ENCODE measurements around the gene BFSP2.

GRCh38 chr3:133404920-133405319, 5.1 kb downstream of the BFSP2 start:
- TF ChIP-seq, protein P1, sequence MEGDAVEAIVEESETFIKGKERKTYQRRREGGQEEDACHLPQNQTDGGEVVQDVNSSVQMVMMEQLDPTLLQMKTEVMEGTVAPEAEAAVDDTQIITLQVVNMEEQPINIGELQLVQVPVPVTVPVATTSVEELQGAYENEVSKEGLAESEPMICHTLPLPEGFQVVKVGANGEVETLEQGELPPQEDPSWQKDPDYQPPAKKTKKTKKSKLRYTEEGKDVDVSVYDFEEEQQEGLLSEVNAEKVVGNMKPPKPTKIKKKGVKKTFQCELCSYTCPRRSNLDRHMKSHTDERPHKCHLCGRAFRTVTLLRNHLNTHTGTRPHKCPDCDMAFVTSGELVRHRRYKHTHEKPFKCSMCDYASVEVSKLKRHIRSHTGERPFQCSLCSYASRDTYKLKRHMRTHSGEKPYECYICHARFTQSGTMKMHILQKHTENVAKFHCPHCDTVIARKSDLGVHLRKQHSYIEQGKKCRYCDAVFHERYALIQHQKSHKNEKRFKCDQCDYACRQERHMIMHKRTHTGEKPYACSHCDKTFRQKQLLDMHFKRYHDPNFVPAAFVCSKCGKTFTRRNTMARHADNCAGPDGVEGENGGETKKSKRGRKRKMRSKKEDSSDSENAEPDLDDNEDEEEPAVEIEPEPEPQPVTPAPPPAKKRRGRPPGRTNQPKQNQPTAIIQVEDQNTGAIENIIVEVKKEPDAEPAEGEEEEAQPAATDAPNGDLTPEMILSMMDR (IDR thresholded peaks at IDR 0.05 in 8 of 11, conservative IDR thresholded peaks at IDR 0.05 in 3 of 11): no peak
- TF ChIP-seq POLR2A (IDR thresholded peaks at IDR 0.05): no peak
- TF ChIP-seq POLR2AphosphoS5 (IDR thresholded peaks at IDR 0.05): no peak
